ENCODE measurements around the gene REEP1.

The REEP1 gene

DNA sequence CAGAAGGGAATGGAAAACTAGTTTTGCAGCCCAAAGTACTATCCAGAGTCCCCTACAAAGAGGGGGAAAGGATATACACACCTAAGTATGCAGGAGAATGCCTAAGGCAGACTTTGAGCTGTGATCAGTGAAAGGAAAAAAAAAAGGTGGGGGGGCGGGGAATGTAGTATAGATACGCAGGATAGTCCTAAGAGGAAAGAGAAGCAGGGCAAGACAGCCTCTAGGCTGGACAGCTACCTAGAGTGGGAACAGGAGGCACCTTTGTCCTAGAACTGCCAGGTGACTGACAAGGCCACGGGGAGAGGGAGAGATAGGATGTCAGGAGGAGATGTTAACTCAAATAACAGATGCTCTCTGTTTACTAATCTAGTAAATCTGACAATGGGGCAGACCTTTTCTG is 6.0 kb downstream of the REEP1 start:
- H3K36me3 Mint-ChIP-seq, result no peaks in the 10 kb centered on the region
- H3K9me3 Mint-ChIP-seq, result no peaks in the 10 kb centered on the region
- H3K4me3 Mint-ChIP-seq, result no peak overlapping the region
- peaks cover 70% of the 10 kb centered on the region for H3K27me3 Mint-ChIP-seq
- H3K27ac Mint-ChIP-seq, result no peak overlapping the region
- ATAC-seq, result no peak
- H3K4me1 Mint-ChIP-seq, result peaks cover under 1% of the 10 kb centered on the region

DNA sequence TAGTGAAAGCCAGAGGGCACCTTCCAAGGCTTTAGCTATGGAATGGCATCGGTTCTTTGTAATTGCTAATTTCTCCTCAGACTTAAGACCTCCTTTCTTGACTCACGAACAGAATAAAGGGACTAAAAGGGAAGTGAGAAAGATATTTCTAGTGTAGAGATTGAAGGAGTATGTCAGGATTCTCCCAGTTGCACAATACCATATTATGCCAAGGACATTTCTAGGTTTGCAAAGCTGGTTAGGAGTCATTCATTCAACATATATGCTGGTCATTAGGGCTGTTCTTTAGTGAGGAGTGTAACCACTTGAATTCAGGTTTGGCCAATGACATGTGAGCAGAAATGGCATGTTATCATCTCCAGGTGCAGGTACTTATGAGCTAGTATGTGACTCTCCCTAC is 7.4 kb downstream of the REEP1 start:
- Mint-ChIP-seq H3K4me1 (no peaks in the 10 kb centered on the region), H3K27ac (no peak overlapping the region), H3K36me3 (no peaks in the 10 kb centered on the region), H3K4me3 (no peak overlapping the region), H3K9me3 (no peaks in the 10 kb centered on the region), H3K27me3 (peaks cover 56% of the 10 kb centered on the region)
- ATAC-seq, result no peak

DNA sequence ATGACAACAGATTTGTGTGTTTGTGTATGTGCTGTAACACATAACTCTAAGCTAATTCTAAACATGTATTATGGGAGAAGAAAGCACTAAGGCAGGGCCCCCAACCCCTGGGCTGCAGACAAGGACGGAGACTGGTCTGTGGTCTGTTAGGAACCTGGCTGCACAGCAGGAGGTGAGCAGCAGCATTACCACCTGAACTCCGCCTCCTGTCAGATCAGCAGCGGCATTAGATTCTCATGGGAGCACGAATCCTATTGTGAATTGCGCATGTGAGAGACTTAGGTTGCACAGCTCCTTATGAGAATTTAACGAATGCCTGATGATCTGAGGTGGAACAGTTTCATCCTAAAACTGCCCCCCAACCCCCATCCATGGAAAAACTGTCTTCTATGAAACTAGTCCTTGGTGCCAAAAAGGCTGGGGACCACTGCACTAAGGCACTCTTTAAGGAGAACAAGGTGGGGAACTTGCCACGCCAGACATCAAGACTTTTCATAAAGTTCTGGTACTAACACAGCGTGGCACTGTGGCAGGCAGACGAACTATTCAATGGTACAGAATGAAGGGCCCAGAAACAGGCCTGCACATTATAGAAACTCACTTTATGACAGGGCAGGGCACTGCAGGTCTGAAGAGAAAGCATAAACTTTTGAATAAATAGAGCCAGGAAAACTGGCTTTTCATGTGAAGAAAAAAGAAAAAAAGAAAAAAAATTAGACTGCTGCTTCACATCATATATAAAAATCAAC is 14.0 kb downstream of the REEP1 start:
- H3K27me3 Mint-ChIP-seq, result peaks cover 19% of the 10 kb centered on the region
- H3K4me3 Mint-ChIP-seq, result no peak overlapping the region
- H3K27ac Mint-ChIP-seq, result no peak overlapping the region

DNA sequence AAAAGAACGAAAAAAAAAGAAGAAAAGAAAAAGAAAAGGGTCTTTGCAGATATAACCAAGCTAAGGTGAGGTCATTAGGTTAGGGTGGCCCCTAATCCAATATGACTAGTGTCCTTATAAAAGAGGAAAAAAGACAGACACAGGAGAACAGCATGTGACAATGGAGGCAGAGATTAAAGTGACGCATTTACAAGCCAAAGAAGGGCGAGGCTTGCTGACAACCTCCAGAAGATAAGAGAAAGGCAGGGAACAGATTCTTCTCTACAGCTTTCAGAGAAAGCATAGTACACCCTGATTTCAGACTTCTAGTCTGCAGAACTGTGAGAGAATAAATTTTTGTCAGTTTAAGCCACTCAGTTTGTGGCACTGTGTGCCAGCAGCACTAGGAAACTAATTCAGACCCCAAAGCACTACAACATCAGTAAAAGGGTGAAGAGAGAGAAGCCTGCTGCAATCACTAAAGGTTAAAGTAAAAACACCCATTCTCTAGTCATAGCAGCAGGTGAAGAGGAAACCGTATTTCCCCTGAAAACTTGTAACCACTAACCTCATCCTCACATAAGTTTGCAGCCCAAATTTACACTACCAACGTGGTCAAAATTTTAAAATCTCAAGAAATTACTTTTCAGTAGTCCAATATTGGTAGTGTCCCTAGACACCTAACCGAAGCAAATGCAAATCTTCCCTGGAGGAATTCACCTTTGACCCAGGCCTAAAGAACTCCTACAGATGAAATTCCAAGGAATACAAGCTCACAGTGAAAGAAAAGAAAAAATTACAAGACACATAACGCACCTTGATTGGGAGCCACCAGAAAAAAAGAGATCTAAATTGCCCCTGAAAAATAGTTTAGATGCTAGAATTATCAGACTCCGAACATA is 17.5 kb downstream of the REEP1 start:
- H3K27me3 Mint-ChIP-seq, result peaks cover 7% of the 10 kb centered on the region
- no peak for ATAC-seq
- no peaks in the 10 kb centered on the region for H3K4me1 Mint-ChIP-seq
- H3K9me3 Mint-ChIP-seq, result no peaks in the 10 kb centered on the region
- no peaks in the 10 kb centered on the region for H3K36me3 Mint-ChIP-seq
- no peak overlapping the region for H3K27ac Mint-ChIP-seq
- no peak overlapping the region for H3K4me3 Mint-ChIP-seq

More for the DNA sequence above, 14.0 kb downstream of the REEP1 start:
- Mint-ChIP-seq H3K4me1 (no peaks in the 10 kb centered on the region), H3K36me3 (no peaks in the 10 kb centered on the region), H3K9me3 (no peaks in the 10 kb centered on the region)
- ATAC-seq, result no peak

DNA sequence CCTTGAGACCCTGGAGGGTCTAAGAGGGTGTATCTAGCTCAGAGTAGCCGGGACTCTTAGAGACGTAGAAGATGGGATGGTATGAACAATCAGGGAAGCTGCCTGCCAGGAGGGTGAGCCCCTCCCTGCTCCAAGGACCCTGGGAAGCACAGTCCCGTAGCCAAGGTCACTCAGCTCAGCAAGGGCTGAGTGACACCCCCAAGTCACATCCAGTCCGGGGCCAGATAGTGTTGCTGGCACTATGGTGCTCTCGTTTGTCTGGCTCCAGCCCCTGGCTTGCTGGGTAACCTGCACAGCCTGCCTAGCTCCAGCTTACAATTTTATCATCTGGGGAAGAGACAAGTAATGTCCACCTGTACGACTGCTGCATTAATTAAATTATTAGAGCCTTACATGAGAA is 22.3 kb downstream of the REEP1 start:
- peaks cover 7% of the 10 kb centered on the region for H3K27me3 Mint-ChIP-seq
- H3K36me3 Mint-ChIP-seq, result no peaks in the 10 kb centered on the region
- H3K27ac Mint-ChIP-seq, result no peak overlapping the region
- no peaks in the 10 kb centered on the region for H3K4me1 Mint-ChIP-seq
- no peaks in the 10 kb centered on the region for H3K9me3 Mint-ChIP-seq
- no peak overlapping the region for H3K4me3 Mint-ChIP-seq
- ATAC-seq, result no peak

DNA sequence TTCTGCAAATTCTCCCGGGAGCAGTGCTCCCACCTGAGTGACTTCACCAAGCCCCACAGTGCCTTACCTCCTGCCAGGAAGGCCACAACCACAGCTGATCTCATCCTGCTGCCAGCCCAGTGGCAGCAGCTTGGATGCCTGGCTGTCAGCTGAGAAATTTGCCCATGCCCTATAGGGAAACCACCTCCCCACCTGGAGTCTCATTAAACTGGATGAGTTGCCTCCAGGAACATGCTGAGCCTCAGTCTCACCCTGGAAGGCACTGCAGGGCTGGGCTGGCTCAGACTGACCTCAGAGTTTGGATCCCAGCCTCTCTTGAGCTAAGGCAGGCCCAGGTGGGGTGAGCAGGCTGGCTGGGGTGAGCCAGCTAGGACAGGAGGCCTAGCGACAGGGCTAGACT is 23.3 kb downstream of the REEP1 start:
- H3K4me3 Mint-ChIP-seq, result no peak overlapping the region
- no peak for ATAC-seq
- no peak overlapping the region for H3K27ac Mint-ChIP-seq
- no peaks in the 10 kb centered on the region for H3K4me1 Mint-ChIP-seq
- no peaks in the 10 kb centered on the region for H3K36me3 Mint-ChIP-seq
- H3K27me3 Mint-ChIP-seq, result peaks cover 1% of the 10 kb centered on the region
- no peaks in the 10 kb centered on the region for H3K9me3 Mint-ChIP-seq

DNA sequence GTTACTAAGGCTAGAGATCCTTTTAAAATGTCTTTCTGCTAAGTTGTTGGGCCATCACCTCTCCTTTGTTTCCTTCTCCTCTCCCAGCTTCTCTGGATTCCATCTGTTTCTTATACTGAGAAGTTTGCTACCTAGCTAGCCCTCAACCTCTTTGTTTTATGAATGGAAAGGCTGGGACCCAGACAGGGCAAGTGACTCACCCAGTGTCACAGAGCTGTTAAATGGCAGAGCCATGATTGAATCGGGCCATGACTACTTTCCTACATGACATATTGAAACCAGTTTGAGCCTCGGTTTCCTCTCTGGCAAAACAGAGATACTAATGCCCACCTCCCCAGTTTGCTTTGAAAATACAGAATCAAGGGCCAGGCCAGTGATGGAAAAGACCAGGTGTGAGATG is 24.1 kb downstream of the REEP1 start:
- Mint-ChIP-seq H3K9me3 (no peaks in the 10 kb centered on the region), H3K4me1 (no peaks in the 10 kb centered on the region), H3K27ac (no peak overlapping the region), H3K4me3 (no peak overlapping the region), H3K36me3 (no peaks in the 10 kb centered on the region), H3K27me3 (no peaks in the 10 kb centered on the region)
- no peak for ATAC-seq

DNA sequence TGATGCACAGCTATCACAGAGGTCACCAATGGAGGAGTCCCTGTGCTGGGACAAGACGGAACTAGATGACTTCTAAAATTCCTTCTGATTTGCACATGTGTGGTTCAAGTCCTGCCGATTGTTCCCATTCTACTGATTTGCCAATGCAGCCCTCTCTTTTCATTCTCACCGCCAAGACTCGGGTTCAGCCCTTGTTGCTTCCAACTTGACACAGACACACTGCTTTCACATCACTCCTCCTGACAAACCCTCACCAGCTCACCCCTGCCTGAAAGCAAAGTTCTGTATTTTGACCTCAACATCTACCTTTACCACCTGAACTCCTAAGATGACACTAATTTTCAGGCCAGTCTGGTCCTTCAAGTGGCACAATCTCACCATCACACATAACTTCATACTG is 25.5 kb downstream of the REEP1 start:
- Mint-ChIP-seq H3K27me3 (no peaks in the 10 kb centered on the region), H3K9me3 (no peaks in the 10 kb centered on the region), H3K4me3 (no peak overlapping the region), H3K36me3 (no peaks in the 10 kb centered on the region), H3K4me1 (no peaks in the 10 kb centered on the region), H3K27ac (no peak overlapping the region)
- ATAC-seq, result no peak

DNA sequence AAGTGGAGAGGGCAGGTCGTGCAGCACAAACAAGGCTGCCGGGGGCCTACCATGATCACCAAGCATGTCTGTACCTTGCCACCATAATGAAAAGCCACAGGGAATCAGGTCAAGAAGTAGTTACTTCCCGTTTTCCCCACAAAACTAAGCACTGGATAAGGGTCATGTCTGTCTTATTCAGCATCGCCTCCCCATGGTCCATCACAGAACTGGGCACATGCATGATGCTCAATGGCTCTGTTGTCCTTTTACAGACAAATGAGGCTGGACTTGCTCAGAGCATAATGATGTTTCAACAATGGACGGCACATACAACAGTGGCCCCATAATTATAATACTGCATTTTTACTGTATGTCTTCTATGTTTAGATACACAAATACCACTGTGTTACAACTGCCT is 27.5 kb downstream of the REEP1 start:
- H3K9me3 Mint-ChIP-seq, result no peaks in the 10 kb centered on the region
- peaks cover 16% of the 10 kb centered on the region for H3K27me3 Mint-ChIP-seq
- no peak overlapping the region for H3K4me3 Mint-ChIP-seq
- ATAC-seq, result no peak
- H3K27ac Mint-ChIP-seq, result no peak overlapping the region
- no peaks in the 10 kb centered on the region for H3K36me3 Mint-ChIP-seq
- no peaks in the 10 kb centered on the region for H3K4me1 Mint-ChIP-seq

DNA sequence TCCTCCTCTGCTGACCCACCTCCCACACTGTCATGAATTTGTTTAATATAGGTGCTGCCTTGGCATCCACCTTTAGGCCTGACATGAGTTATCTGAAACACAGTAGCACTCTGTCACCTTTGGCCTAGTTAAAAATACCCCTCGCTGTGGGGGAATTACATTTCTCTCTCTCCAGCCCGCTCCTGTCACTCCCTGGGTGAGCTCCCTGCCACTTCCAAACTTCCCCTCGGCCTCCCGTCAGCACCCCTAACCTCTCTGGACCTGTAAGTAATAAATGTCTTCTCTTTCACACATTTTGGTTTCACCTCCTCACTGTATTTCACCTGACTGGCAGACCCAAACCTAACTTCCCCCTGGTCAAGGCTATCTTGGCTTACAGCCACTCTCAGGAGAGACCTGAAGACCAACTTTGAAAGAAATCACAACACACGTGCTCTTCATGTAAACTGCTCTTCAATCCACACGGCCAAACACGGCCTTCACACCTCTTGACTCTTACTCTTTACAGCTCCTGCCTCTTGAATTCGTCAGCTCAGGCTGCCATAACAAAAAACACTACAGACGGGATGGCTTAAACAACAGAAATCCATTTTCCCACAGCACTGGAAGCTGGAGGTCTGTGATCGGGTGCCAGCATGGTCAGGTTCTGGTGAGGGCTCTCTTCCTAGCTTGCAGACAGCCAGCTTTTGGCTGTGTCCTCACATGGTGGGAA is 28.3 kb downstream of the REEP1 start:
- ATAC-seq, result no peak
- Mint-ChIP-seq H3K4me3 (no peak overlapping the region), H3K4me1 (no peaks in the 10 kb centered on the region), H3K27me3 (peaks cover 24% of the 10 kb centered on the region), H3K9me3 (no peaks in the 10 kb centered on the region), H3K36me3 (no peaks in the 10 kb centered on the region), H3K27ac (no peak overlapping the region)

DNA sequence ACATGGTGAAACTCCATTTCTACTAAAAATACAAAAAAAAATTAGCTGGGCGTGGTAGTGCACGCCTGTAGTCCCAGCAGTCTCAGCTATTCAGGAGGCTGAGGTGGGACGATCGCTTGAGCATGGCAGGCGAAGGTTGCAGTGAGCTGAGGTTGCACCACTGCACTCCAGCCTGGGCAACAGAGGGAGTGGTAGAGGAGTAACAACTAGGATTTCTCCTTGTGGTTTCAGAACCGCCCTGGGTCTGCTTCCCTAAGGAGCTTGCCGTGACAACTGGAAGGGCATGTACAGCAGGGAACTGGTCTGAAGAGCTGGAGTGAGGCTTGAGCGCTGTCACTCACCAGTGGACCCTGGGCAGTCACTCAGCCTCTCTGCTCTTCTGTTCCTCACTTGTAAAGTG is 29.1 kb downstream of the REEP1 start:
- Mint-ChIP-seq H3K9me3 (no peaks in the 10 kb centered on the region), H3K4me1 (no peaks in the 10 kb centered on the region), H3K27ac (no peak overlapping the region), H3K4me3 (no peak overlapping the region), H3K27me3 (peaks cover 24% of the 10 kb centered on the region), H3K36me3 (no peaks in the 10 kb centered on the region)
- no peak for ATAC-seq

DNA sequence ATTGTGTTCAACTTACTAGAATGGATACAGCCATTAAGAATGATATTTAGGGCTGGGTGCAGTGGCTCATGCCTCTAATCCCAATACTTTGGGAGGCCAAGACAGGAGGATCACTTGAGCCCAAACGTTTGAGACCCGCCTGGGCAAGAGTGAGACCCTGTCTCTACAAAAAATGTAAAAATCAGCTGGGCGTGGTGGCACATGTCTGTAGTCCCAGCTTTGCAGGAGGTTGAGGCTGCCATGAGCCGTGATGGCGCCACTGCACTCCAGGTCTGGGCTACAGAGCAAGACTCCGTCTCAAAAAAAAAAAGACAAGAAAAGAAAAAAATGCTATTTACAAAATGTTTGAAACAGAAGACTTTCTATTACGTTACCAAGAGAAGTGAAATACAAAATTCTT is 30.0 kb downstream of the REEP1 start:
- ATAC-seq, result no peak
- Mint-ChIP-seq H3K4me3 (no peak overlapping the region), H3K27ac (no peak overlapping the region), H3K36me3 (no peaks in the 10 kb centered on the region), H3K9me3 (no peaks in the 10 kb centered on the region), H3K27me3 (peaks cover 24% of the 10 kb centered on the region), H3K4me1 (no peaks in the 10 kb centered on the region)

DNA sequence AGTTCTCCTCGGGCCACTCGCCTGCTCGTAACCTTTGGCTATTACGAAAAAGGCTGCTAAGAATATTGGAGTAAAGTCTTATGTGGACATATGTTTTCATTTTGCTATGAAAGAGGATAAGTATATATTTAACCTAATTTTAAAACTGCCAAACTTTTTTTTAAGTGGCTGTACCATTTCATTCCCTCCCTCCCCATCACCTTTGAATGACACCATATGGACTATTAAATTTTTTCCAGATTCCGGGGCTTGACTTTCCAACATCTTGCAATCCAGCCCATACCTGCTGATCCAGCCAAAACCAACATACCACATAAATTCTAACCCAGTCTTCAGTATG is 31.5 kb downstream of the REEP1 start:
- H3K9me3 Mint-ChIP-seq, result no peaks in the 10 kb centered on the region
- H3K27me3 Mint-ChIP-seq, result peaks cover 32% of the 10 kb centered on the region
- no peaks in the 10 kb centered on the region for H3K4me1 Mint-ChIP-seq
- no peaks in the 10 kb centered on the region for H3K36me3 Mint-ChIP-seq
- no peak for ATAC-seq
- H3K4me3 Mint-ChIP-seq, result no peak overlapping the region
- H3K27ac Mint-ChIP-seq, result no peak overlapping the region

DNA sequence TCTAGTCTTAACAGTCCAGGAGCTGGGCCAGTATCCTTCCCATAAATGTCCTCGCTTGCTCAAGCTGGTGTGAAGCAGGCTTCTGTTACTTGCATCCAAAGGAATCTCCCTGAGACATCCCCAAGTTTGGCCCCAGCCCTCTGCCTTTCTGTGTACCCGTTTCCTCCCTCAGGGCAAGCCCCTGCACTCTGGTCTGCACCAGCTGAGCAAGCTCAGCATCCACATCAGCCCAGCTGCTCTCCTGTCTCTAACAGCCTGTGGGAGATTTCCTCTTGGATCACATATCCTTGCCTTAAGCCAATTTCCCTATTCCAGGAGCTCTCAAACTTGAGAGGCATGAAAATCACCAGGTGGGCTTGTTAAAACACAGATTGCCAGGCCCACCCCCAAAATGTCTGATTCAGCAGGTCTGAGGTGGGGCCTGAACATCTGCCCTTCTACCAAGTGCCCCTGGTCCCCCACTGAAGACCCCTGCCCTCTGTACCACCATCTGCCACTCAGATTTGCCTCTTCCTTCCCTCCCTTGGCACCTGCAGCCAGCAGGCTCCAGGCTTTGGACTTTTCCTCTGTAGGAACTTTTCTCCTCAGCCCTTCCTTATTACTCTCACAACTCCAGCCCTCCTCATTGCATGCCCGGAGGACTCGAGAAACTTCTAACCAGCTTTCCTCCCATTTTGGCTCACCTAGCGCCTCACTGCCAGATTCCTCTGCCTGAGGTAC is 32.1 kb downstream of the REEP1 start:
- H3K4me3 Mint-ChIP-seq, result no peak overlapping the region
- no peak for ATAC-seq
- peaks cover 32% of the 10 kb centered on the region for H3K27me3 Mint-ChIP-seq
- H3K4me1 Mint-ChIP-seq, result no peaks in the 10 kb centered on the region
- H3K36me3 Mint-ChIP-seq, result no peaks in the 10 kb centered on the region
- H3K9me3 Mint-ChIP-seq, result no peaks in the 10 kb centered on the region
- no peak overlapping the region for H3K27ac Mint-ChIP-seq

DNA sequence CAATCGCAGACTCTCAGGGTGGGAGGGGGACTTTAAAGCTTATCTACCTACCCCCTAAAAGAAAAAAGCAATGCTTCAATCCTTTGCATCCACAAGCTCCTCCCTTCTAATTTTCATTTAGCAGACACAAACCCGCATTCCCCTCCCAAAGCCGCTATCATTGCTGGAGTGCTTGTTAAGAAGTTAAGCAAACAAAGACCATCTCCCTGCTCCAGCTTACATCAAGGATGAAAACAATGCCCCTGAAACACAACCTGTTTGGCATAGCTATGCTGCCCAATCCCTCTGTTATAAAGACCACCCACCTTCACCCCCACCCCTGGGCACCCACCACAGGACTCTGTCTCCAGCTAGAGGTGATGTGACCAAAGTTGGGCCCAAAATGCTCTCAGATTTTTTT is 33.0 kb downstream of the REEP1 start:
- ATAC-seq, result no peak
- Mint-ChIP-seq H3K9me3 (no peaks in the 10 kb centered on the region), H3K27ac (no peak overlapping the region), H3K4me3 (no peak overlapping the region), H3K27me3 (peaks cover 32% of the 10 kb centered on the region), H3K36me3 (no peaks in the 10 kb centered on the region), H3K4me1 (no peaks in the 10 kb centered on the region)

All from stimulated activated memory B cell treated with anti-CD40 and anti-IgM and Interleukin-4, amounts not matched to agents 10 μg/mL and 1 μg/mL and 100 μg/mL, for 72 hours (primary cell).